GM12875 (cell line): ENCODE measurements around the gene FNDC3B.

Experiments used
- H3K4me3 ChIP-seq: one replicate; pipeline ENCODE4 v1.5.1; 2011; ENCODE audit warnings: low read depth, low read length, control low read depth
- TF ChIP-seq, protein P1 (sequence below): IDR thresholded peaks from 2 replicates; pipeline ENCODE4 v1.5.1; 2011; ENCODE audit warnings: low read depth, mild to moderate bottlenecking, control low read depth, inconsistent platforms, low read length, moderate library complexity, borderline replicate concordance; ENCODE audit not compliant: insufficient read depth

Gene FNDC3B

DNA sequence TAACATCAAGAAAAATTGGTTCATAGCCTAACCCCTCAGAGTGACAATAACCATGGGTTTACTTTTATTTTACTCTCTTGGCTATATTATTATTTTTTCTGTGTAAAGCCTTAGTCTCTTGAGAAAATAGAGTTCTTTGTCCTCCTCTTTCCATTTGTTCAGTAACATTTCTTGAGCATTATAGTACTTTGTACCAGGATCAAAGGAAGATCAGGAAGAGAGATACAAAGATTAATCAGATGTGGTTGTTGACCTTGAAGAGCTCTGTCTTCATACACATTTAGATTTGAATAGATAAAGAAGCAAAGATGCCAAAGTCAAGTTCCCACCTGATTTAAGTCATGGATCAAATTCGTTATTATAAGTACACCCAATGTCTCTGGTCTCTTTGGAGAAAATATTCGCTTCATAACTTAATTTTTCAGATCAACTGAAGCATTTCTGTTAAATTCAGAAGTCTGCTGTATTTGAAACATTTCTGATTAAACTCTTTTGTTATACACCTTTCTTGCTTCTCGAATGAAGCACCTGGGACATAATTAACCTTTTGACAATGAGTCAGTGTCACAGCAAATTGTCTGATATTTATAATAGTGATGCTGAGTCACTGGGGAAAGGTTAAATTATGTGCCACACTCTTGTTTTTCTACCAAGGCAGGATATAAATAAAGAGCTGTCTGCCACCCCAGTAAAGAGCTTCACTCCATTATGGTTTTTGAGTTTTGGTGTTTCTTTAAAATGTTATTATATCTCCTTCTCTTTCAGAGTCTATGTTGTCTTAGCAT lies 308.7 kb downstream of the FNDC3B start:
- no peak overlapping the region for H3K4me3 ChIP-seq

DNA sequence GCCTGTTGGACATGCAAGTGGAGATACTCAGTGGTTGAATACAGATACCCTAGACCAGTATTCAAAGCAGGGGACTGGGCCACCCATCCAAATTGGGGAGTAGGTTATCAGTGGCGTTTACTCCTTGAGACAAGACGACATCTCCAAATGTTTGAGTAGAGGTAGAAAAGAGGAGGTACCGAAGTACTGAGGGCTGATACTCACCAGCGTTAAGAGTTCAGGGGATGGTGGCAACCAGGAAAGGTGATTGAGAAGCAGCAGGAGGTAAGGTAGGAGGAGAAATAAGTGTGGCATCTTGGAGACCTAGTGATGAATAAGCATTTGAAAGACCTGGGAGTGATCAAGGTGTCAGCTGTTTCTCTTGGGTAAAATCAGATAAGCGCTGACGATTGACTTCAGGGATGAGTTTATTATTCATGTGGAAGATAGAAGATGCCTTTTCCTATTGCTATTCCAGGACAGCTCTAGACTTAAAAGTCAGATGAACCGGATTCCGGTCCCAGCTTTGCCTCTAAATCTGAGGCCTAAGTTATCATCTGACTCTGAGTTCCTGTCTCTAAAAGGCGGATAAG lies 312.6 kb downstream of the FNDC3B start:
- H3K4me3 ChIP-seq = no peak overlapping the region
- TF ChIP-seq, protein P1, sequence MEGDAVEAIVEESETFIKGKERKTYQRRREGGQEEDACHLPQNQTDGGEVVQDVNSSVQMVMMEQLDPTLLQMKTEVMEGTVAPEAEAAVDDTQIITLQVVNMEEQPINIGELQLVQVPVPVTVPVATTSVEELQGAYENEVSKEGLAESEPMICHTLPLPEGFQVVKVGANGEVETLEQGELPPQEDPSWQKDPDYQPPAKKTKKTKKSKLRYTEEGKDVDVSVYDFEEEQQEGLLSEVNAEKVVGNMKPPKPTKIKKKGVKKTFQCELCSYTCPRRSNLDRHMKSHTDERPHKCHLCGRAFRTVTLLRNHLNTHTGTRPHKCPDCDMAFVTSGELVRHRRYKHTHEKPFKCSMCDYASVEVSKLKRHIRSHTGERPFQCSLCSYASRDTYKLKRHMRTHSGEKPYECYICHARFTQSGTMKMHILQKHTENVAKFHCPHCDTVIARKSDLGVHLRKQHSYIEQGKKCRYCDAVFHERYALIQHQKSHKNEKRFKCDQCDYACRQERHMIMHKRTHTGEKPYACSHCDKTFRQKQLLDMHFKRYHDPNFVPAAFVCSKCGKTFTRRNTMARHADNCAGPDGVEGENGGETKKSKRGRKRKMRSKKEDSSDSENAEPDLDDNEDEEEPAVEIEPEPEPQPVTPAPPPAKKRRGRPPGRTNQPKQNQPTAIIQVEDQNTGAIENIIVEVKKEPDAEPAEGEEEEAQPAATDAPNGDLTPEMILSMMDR = no peak

More for the DNA sequence above, 308.7 kb downstream of the FNDC3B start:
- TF ChIP-seq, protein P1 = no peak

GRCh38 chr3:172352786-172353185 lies 313.4 kb downstream of the FNDC3B start:
- TF ChIP-seq, protein P1 = no peak
- no peak overlapping the region for H3K4me3 ChIP-seq

DNA sequence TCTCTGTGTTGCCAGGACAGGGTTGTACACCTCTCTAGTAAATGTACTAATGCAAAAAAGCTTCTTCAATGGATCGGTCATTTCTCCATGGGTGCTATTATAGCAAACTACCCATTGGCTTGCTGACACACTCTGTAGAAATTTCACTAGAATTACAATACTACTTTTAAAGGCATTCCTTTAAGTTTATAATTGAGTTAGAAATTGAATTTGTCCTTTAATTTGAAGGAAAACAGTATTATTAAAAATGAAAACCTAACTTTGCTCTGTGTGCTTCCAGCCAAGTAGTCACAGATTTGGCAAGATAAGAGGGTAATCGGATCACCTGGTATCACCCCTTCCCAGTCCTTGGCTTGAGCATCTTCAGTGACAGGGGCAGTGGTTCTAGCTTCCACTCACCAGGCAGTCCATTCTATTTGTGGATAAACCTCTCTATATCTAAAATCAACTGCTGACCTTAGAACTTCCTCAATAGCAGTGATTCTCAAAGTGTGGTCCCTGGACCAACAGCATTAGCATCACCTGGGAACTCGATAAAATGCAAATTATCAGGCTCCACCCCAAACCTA lies 315.6 kb downstream of the FNDC3B start:
- H3K4me3 ChIP-seq = no peak overlapping the region
- TF ChIP-seq, protein P1 = no peak

GRCh38 chr3:172355836-172356235 lies 316.5 kb downstream of the FNDC3B start:
- no peak overlapping the region for H3K4me3 ChIP-seq
- TF ChIP-seq, protein P1 = no peak

DNA sequence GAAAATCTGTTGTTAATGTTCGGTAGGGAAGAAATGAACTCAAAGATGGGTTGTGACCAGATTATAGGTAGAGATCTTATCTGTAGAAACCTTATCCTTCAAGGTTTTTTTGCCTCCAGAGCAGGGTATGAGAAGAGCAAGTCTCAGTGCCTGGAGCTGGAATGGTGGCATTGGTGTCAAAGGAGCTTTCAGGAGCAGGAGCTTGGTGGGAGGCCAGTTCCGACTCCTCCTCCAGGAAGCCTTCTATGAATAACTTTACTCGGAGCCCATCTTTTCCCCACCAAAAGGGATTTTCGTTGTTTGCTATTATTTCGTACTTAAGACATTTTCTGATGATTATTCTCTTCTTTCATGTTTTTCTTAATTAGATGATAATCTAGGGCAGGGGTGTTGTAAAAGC lies 317.0 kb downstream of the FNDC3B start:
- no peak overlapping the region for H3K4me3 ChIP-seq
- TF ChIP-seq, protein P1 = no peak
